Nephron (organoid): ENCODE results near the gene CNGA3.

Experiments
- H3K27ac Mint-ChIP-seq, 3 experiments: 2 replicates each; pipeline ENCODE4 v1.8.0; 2020; ENCODE audit warnings: mixed read lengths in 3 of 3, mild to moderate bottlenecking in 2 of 3, moderate library complexity in 1 of 3
- H3K27me3 Mint-ChIP-seq: 2 replicates; pipeline ENCODE4 v1.8.0; 2021; ENCODE audit warnings: low read depth, mild to moderate bottlenecking, moderate library complexity, mixed read lengths
- H3K36me3 Mint-ChIP-seq: 2 replicates; pipeline ENCODE4 v1.8.0; 2020; ENCODE audit warnings: low read depth, mixed read lengths
- H3K4me1 Mint-ChIP-seq: 2 replicates; pipeline ENCODE4 v1.8.0; 2020; ENCODE audit warnings: mixed read lengths
- H3K4me3 Mint-ChIP-seq, 3 experiments: 2 replicates each; pipeline ENCODE4 v1.8.0; 2020; ENCODE audit warnings: mild to moderate bottlenecking in 3 of 3, mixed read lengths in 3 of 3, moderate library complexity in 2 of 3
- H3K9me3 Mint-ChIP-seq: 2 replicates; pipeline ENCODE4 v1.8.0; 2020; ENCODE audit warnings: mixed read lengths
- TF ChIP-seq, protein P1 (sequence below), 3 experiments: fragments of 200-600 bp; sonication (generic); IDR thresholded peaks; one replicate each; pipeline ENCODE4 v1.5.0; 2021; ENCODE audit warnings: antibody characterized with exemption in 3 of 3; ENCODE audit not compliant: unreplicated experiment in 3 of 3

The CNGA3 gene

DNA sequence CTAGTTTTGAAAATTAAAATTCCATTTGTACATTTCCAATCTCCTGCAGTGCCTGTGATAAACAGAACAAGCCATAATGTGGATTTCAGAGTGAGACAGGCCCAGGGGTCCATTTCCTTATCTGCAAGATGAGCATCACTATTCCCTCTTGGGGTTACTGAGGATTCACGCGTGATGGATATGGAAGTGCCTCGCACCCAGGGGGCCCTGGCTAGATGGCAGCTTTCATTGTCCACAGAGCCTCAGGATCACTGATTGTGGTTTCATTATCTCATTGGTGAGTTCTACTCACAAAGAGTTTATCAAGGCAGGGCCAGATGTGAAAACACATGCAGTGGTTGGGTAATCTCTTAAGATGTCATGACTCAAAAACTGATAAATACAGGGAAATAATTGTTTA lies 11.6 kb downstream of the CNGA3 start:
- Mint-ChIP-seq H3K4me3 (no peak overlapping the region), H3K9me3 (peaks cover 4% of the 10 kb centered on the region), H3K4me1 (no peaks in the 10 kb centered on the region), H3K27me3 (peaks cover 7% of the 10 kb centered on the region), H3K27ac (no peak overlapping the region), H3K36me3 (no peaks in the 10 kb centered on the region)
- TF ChIP-seq, protein P1, sequence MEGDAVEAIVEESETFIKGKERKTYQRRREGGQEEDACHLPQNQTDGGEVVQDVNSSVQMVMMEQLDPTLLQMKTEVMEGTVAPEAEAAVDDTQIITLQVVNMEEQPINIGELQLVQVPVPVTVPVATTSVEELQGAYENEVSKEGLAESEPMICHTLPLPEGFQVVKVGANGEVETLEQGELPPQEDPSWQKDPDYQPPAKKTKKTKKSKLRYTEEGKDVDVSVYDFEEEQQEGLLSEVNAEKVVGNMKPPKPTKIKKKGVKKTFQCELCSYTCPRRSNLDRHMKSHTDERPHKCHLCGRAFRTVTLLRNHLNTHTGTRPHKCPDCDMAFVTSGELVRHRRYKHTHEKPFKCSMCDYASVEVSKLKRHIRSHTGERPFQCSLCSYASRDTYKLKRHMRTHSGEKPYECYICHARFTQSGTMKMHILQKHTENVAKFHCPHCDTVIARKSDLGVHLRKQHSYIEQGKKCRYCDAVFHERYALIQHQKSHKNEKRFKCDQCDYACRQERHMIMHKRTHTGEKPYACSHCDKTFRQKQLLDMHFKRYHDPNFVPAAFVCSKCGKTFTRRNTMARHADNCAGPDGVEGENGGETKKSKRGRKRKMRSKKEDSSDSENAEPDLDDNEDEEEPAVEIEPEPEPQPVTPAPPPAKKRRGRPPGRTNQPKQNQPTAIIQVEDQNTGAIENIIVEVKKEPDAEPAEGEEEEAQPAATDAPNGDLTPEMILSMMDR (IDR thresholded peaks at IDR 0.05; ENCODE audit: unreplicated experiment in 3 of 3) = no peak

DNA sequence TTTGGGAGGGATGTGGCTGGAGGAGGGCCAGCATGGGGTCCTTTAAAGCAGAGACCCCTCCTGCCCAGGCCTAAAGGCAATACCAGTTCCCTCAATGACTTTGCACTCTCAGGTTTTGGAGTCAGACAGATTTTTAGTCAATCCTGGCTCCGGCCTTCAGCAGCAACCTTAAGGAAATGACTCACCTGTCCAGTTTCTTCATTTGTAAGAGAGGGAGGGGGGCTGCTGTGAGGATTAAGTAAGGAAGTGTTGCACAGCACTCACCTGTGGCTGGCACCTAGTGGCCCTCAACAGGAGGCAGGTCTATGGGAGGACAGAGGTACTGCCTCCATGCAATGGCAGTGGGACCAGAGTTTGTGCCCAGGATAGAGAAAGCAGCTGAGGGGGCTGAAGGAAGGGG lies 13.7 kb downstream of the CNGA3 start:
- TF ChIP-seq, protein P1 (IDR thresholded peaks at IDR 0.05; ENCODE audit: unreplicated experiment in 3 of 3) = no peak
- H3K9me3 Mint-ChIP-seq = peaks cover 4% of the 10 kb centered on the region
- no peaks in the 10 kb centered on the region for H3K4me1 Mint-ChIP-seq
- H3K4me3 Mint-ChIP-seq = no peak overlapping the region
- no peak overlapping the region for H3K27ac Mint-ChIP-seq
- no peaks in the 10 kb centered on the region for H3K36me3 Mint-ChIP-seq
- peaks cover 7% of the 10 kb centered on the region for H3K27me3 Mint-ChIP-seq

DNA sequence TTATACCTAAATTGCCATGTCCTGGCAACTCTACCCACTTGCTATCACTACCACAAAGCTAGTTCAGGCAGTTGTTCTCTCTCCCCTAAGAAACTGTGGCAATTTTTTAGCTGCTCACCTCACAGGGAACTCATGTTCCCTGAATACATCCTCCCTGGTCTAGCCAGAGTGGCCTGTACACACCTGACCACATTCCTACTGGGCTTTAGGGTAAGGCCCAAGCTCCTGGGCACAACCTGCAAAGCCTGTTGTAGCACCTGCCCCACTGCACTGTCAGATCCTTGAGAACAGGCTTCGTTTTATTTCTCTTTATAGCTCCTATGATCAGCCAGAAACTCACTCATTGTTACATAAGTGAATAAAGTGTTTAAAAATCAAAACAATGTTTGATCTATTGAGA lies 21.5 kb downstream of the CNGA3 start:
- Mint-ChIP-seq H3K36me3 (no peaks in the 10 kb centered on the region), H3K27me3 (peaks cover 2% of the 10 kb centered on the region), H3K27ac (no peak overlapping the region), H3K4me3 (no peak overlapping the region), H3K9me3 (peaks cover 11% of the 10 kb centered on the region), H3K4me1 (no peaks in the 10 kb centered on the region)
- TF ChIP-seq, protein P1 (IDR thresholded peaks at IDR 0.05; ENCODE audit: unreplicated experiment in 3 of 3) = no peak

DNA sequence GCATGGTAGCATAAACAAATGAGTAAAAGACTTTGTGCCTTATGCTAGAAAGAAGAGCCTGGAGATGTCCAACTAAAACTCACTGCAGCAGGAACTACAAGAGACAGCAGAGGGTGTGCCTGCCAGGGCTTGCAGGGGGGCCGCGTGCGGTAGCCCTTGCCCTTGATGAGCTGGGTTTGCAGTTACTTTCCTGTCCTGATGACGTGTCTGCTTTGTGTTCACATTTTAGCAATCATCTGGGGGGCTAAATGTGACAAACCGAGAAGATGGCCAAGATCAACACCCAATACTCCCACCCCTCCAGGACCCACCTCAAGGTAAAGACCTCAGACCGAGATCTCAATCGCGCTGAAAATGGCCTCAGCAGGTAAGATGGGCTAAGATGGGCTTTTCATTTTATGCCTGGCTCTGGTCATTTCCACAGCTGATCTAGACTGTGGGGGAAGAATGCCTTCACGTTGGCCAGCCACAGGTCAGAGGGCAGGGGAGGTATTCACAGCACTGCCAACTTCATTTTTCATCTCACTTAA lies 23.5 kb downstream of the CNGA3 start:
- H3K9me3 Mint-ChIP-seq = peaks cover 11% of the 10 kb centered on the region
- H3K27me3 Mint-ChIP-seq = peaks cover 10% of the 10 kb centered on the region
- no peak overlapping the region for H3K4me3 Mint-ChIP-seq
- no peaks in the 10 kb centered on the region for H3K36me3 Mint-ChIP-seq
- TF ChIP-seq, protein P1 (IDR thresholded peaks at IDR 0.05; ENCODE audit: unreplicated experiment in 3 of 3) = no peak
- H3K27ac Mint-ChIP-seq = no peak overlapping the region
- no peaks in the 10 kb centered on the region for H3K4me1 Mint-ChIP-seq

DNA sequence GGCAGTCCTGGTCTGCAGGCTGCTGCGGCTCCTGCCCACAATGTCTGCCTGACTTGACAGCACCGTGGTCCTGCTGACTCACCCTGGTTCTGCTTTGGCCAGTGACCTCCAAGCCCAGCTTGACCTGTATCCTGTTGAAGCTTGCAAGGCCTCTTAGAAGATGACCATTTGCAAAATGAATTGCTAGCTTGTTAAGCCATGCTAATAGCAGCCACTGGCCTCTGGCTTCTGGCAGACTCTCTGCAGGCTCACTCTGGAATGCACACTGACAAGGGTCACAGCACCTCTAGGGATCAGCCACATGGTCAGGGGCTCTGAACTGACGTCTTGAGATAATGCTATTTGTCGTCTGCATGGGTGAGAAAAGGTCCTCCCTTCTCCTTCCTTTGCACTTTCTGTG lies 25.9 kb downstream of the CNGA3 start:
- TF ChIP-seq, protein P1 (IDR thresholded peaks at IDR 0.05; ENCODE audit: unreplicated experiment in 3 of 3) = no peak
- Mint-ChIP-seq H3K4me1 (peaks cover 20% of the 10 kb centered on the region), H3K36me3 (no peaks in the 10 kb centered on the region), H3K9me3 (peaks cover 5% of the 10 kb centered on the region), H3K27ac (no peak overlapping the region), H3K27me3 (peaks cover 14% of the 10 kb centered on the region), H3K4me3 (no peak overlapping the region)

DNA sequence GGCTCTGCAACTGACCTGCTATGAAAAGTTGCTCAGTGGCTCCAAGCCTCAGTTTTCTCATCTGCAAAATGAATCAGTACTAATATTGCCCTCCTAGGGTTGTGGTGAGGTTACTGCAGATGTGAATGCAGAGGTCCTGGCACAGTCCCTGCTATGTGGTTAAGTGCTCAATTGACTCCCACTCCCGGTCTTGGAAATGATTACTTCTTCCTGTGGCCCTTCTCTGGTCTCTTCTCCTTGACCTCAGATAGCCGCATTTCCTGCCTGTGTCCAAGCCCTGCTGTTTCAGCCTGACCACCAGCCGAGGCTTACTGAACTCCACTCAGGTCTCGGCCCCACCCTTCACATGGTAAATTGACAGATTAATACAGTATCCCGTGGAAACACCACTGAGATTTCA lies 26.3 kb downstream of the CNGA3 start:
- Mint-ChIP-seq H3K27ac (no peak overlapping the region), H3K4me1 (peaks cover 24% of the 10 kb centered on the region), H3K27me3 (peaks cover 18% of the 10 kb centered on the region), H3K9me3 (peaks cover 3% of the 10 kb centered on the region), H3K4me3 (no peak overlapping the region), H3K36me3 (no peaks in the 10 kb centered on the region)
- TF ChIP-seq, protein P1 (IDR thresholded peaks at IDR 0.05; ENCODE audit: unreplicated experiment in 3 of 3) = no peak
